Measurements from ENCODE around the gene IRX1. TPM values are rescaled to one million over a fixed set of nuclear protein-coding genes. Genes with fewer than 3 reads are reported as not detected.

IRX1 gene
- 168 and 197 TPM in 2 replicates for total RNA-seq
- 132 and 142 TPM in 2 replicates for polyA plus RNA-seq

GRCh38 chr5:3595006-3595961 lies at the start of gene IRX1:
TSS of gene IRX1 (plus strand) at chr5:3595832. CDS start at chr5:3596106, 274 bp downstream.
- peak within 1 kb of the TSS; percentile 65 for H3K4me3 ChIP-seq

DNA sequence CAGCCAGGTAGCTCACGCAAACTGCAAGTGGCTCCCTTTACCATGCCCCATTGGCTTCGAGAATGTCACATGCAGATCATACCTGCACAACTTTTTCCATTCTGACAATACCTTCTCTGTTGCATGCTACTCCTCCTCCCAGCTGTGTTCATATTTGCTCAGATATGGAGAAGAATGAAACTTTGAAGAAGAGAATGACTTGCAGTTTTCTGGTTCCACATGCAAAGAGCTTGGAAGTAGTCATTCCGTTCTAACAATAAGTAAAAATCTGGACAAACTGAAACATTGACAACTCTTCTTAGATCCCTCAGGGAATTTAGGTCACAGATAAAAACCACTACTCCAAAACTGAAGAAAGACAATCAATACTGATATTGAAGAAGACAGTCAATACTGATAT lies 49.6 kb upstream of the IRX1 start:
- no peaks in the 10 kb centered on the region for H3K36me3 ChIP-seq
- DNase-seq (ENCODE audit: low read depth in 1 of 2, low spot score in 1 of 2) = no peak
- no peak overlapping the region for H3K27ac ChIP-seq
- no peaks in the 10 kb centered on the region for H3K4me1 ChIP-seq (ENCODE audit: low read depth)
- H3K27me3 ChIP-seq = peaks cover 4% of the 10 kb centered on the region
- H3K9me3 ChIP-seq (ENCODE audit: low read depth) = no peaks in the 10 kb centered on the region
- no peak overlapping the region for H3K4me3 ChIP-seq
- TF ChIP-seq, protein P1, sequence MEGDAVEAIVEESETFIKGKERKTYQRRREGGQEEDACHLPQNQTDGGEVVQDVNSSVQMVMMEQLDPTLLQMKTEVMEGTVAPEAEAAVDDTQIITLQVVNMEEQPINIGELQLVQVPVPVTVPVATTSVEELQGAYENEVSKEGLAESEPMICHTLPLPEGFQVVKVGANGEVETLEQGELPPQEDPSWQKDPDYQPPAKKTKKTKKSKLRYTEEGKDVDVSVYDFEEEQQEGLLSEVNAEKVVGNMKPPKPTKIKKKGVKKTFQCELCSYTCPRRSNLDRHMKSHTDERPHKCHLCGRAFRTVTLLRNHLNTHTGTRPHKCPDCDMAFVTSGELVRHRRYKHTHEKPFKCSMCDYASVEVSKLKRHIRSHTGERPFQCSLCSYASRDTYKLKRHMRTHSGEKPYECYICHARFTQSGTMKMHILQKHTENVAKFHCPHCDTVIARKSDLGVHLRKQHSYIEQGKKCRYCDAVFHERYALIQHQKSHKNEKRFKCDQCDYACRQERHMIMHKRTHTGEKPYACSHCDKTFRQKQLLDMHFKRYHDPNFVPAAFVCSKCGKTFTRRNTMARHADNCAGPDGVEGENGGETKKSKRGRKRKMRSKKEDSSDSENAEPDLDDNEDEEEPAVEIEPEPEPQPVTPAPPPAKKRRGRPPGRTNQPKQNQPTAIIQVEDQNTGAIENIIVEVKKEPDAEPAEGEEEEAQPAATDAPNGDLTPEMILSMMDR (IDR thresholded peaks at IDR 0.05; ENCODE audit: low read depth, low read length) = no peak

More at GRCh38 chr5:3595006-3595961, at the start of gene IRX1:
- TF ChIP-seq, protein P1 (IDR thresholded peaks at IDR 0.05; ENCODE audit: low read depth, low read length) = no peak
- peaks cover 92% of the 10 kb centered on the region for H3K27me3 ChIP-seq
- peak within 1 kb of the TSS; percentile 74 for H3K27ac ChIP-seq
- H3K36me3 ChIP-seq = peaks cover 6% of the 10 kb centered on the region
- peaks cover 4% of the 10 kb centered on the region for H3K4me1 ChIP-seq (ENCODE audit: low read depth)
- H3K9me3 ChIP-seq (ENCODE audit: low read depth) = no peaks in the 10 kb centered on the region
- DNase-seq (ENCODE audit: low read depth in 1 of 2, low spot score in 1 of 2) = peak in 1 of 2 donors; percentile 87

DNA sequence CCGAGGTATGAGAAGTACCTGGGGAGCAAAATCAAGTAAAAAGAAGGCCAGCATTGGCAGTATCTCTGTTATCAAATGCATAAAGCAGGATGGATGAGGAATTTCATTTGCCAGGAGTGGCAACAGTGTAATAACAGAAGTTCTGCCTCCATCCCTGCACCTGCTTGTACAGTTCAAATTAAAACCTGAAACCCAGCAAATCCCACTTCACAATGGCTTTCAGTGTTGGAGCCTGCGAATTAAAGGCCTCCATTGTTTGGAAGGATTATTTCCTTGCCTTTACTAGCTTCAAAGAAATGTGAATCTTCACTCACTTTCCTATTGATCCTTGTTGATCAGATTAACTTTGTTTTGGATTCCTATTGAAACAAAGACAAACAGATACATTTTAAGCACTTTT lies 31.5 kb upstream of the IRX1 start:
- TF ChIP-seq, protein P1 (IDR thresholded peaks at IDR 0.05; ENCODE audit: low read depth, low read length) = no peak
- Histone ChIP-seq H3K27ac (no peak overlapping the region), H3K27me3 (no peaks in the 10 kb centered on the region), H3K4me1 (ENCODE audit: low read depth) (no peaks in the 10 kb centered on the region), H3K4me3 (no peak overlapping the region), H3K36me3 (no peaks in the 10 kb centered on the region), H3K9me3 (ENCODE audit: low read depth) (no peaks in the 10 kb centered on the region)
- no peak for DNase-seq (ENCODE audit: low read depth in 1 of 2, low spot score in 1 of 2)

DNA sequence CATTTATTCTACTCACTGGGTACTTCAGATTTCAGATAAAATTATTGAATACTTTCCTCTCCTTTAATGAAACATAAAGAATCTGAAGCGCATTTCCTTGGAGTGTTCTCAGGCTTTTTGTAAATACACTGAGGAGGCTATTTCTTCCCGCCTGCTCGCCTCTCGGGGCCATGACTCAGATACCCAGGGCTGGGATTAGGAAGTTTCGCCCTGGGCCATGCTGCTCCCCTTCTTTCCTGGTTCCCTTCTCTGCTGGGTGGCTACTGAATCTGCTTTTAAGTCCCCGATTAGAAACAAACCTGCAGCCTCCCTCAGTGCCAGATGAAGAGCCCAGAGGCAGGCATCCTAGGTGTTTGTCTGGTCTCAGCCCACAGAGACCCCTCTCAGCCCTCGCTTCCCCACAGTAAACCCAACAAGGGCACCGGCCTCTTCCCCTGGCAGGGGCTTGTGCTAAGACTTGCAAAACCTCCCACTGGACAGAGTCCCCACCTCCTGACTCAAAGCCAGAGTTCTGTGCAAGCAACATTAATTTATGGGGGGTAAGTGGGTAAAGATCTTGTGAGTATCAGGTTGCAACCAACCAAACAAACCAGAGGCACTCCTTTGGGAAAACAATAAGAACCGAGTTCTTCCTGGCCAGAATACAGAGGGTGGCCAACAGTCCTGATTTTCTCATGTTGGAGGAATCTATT lies 30.7 kb upstream of the IRX1 start:
- TF ChIP-seq, protein P1 (IDR thresholded peaks at IDR 0.05; ENCODE audit: low read depth, low read length) = no peak
- no peaks in the 10 kb centered on the region for H3K9me3 ChIP-seq (ENCODE audit: low read depth)
- no peaks in the 10 kb centered on the region for H3K36me3 ChIP-seq
- no peaks in the 10 kb centered on the region for H3K4me1 ChIP-seq (ENCODE audit: low read depth)
- H3K27ac ChIP-seq = no peak overlapping the region
- no peaks in the 10 kb centered on the region for H3K27me3 ChIP-seq
- no peak overlapping the region for H3K4me3 ChIP-seq
- no peak for DNase-seq (ENCODE audit: low read depth in 1 of 2, low spot score in 1 of 2)

GRCh38 chr5:3584724-3585531 lies 10.7 kb upstream of the IRX1 start:
- H3K4me1 ChIP-seq (ENCODE audit: low read depth) = peaks cover 5% of the 10 kb centered on the region
- no peaks in the 10 kb centered on the region for H3K9me3 ChIP-seq (ENCODE audit: low read depth)
- peak in 1 of 2 donors; percentile 32 for DNase-seq (ENCODE audit: low read depth in 1 of 2, low spot score in 1 of 2)
- no peaks in the 10 kb centered on the region for H3K36me3 ChIP-seq
- TF ChIP-seq, protein P1 (IDR thresholded peaks at IDR 0.05; ENCODE audit: low read depth, low read length) = no peak
- H3K27ac ChIP-seq = no peak overlapping the region
- H3K27me3 ChIP-seq = peaks cover 91% of the 10 kb centered on the region
- no peak overlapping the region for H3K4me3 ChIP-seq
